AG20443 (cell line): ENCODE data around the gene HSPA8.
A peak's percentile ranks its signal among the peaks of the same experiment; 100 is the strongest.
"Not testable (repeated sequence)": the region's sequence is repeated elsewhere in the genome, so short reads cannot be mapped to it uniquely, and the experiment has no call there.

Experiments
- DNase-seq: peaks from one replicate; pipeline ENCODE4 v3.0.0; 2012; ENCODE audit warnings: low spot score, mixed read lengths

The HSPA8 gene

GRCh38 chr11:123061403-123062157 is at the start of gene HSPA8:
Gene HSPA8 (minus strand): TSS chr11:123062136. CDS start chr11:123061324, 812 bp downstream.
- DNase-seq = peak; percentile 54

- DNase-seq = peak; percentile 40
Measured at GRCh38 chr11:123111465-123111864, 49.5 kb upstream of the HSPA8 start.

- no peak for DNase-seq
Measured at GRCh38 chr11:123110397-123110796, 48.5 kb upstream of the HSPA8 start.

GRCh38 chr11:123107945-123108495 is 46.1 kb upstream of the HSPA8 start:
- no peak for DNase-seq

GRCh38 chr11:123104697-123105096 is 42.8 kb upstream of the HSPA8 start:
- DNase-seq = no peak

- DNase-seq = peak; percentile 71
Measured at GRCh38 chr11:123103326-123103980, 41.5 kb upstream of the HSPA8 start.

GRCh38 chr11:123100379-123101085 is 38.6 kb upstream of the HSPA8 start:
- peak; percentile 27 for DNase-seq

GRCh38 chr11:123098990-123099389 is 37.1 kb upstream of the HSPA8 start:
- no peak for DNase-seq

GRCh38 chr11:123093739-123094138 is 31.8 kb upstream of the HSPA8 start:
- DNase-seq = no peak

- DNase-seq = no peak
Measured at GRCh38 chr11:123091506-123091905, 29.6 kb upstream of the HSPA8 start.

- DNase-seq = not testable (repeated sequence)
Measured at GRCh38 chr11:123090168-123090567, 28.2 kb upstream of the HSPA8 start.

- DNase-seq = not testable (repeated sequence)
Measured at GRCh38 chr11:123088896-123089295, 27.0 kb upstream of the HSPA8 start.

- DNase-seq = not testable (repeated sequence)
Measured at GRCh38 chr11:123087657-123088056, 25.7 kb upstream of the HSPA8 start.

GRCh38 chr11:123086305-123086704 is 24.4 kb upstream of the HSPA8 start:
- no peak for DNase-seq

GRCh38 chr11:123085497-123085896 is 23.6 kb upstream of the HSPA8 start:
- no peak for DNase-seq

GRCh38 chr11:123084454-123084853 is 22.5 kb upstream of the HSPA8 start:
- no peak for DNase-seq

- peak; percentile 86 for DNase-seq
Measured at GRCh38 chr11:123083623-123084029, 21.7 kb upstream of the HSPA8 start.

GRCh38 chr11:123082977-123083376 is 21.0 kb upstream of the HSPA8 start:
- no peak for DNase-seq

GRCh38 chr11:123080015-123080414 is 18.1 kb upstream of the HSPA8 start:
- no peak for DNase-seq

- no peak for DNase-seq
Measured at GRCh38 chr11:123076484-123076883, 14.5 kb upstream of the HSPA8 start.

- no peak for DNase-seq
Measured at GRCh38 chr11:123073343-123074057, 11.6 kb upstream of the HSPA8 start.

GRCh38 chr11:123072762-123073161 is 10.8 kb upstream of the HSPA8 start:
- no peak for DNase-seq
